Omental fat pad (tissue), 4 donors: ENCODE measurements around the gene XPO5. TPM values are rescaled to one million over a fixed set of nuclear protein-coding genes. Genes with fewer than 3 reads are reported as not detected.
"Not testable (repeated sequence)": the region's sequence is repeated elsewhere in the genome, so short reads cannot be mapped to it uniquely, and the experiment has no call there.

Source experiments
- ATAC-seq: fragments of 150-250 bp; one replicate; pipeline ENCODE4 v1.9.1; 2016; ENCODE audit warnings: mild to moderate bottlenecking, moderate library complexity; ENCODE audit not compliant: low FRiP score
- DNase-seq: peaks from one replicate; pipeline ENCODE4 v3.0.0-alpha.2; 2019; ENCODE audit warnings: low spot score
- CTCF ChIP-seq, 3 donors: fragments of 450-650 bp; IDR thresholded peaks; one replicate each; pipeline ENCODE4 v1.5.1; 2016 to 2017; ENCODE audit warnings: antibody characterized with exemption in 3 of 3, mild to moderate bottlenecking in 3 of 3, moderate library complexity in 2 of 3
- total RNA-seq, 4 donors: library from RNA; depleted of rRNA; stranded (reverse); fragments of >200 nt; gene quantifications; one replicate each; pipeline ENCODE4 v1.1.0, GENCODE V29; 2016

The XPO5 gene
- total RNA-seq, 4 donors from 2014 or later = 16.1 to 138 (median 21.9) TPM

DNA sequence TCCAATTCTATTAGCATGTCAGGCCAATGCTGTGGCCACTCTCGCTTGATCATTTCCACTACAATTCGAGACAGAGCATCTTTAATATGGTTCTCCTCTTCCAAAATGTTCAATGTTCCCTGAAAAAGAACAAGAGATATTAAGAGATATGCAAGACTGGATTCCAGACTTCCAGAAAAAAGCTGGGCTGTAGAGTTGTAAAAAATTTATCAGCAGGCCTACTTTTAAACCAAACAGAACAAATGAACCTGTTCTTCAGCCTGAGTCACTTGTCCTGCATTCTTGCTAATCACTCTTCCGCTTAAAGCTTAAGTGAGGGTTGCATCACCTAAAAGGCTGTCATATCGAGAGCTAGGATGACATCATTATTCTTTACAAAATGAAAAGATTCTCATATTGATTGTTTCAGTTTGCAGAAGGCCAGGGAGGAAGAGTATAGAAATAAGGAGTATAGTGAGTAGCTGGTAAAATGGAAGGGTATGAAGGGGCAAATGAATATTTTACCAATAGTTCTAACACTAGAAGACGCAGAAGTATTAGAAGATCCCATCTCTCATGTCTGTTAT is 4.9 kb downstream of the XPO5 start:
- ATAC-seq (no peak), DNase-seq (no peak)
- no peak for TF ChIP-seq CTCF (IDR thresholded peaks at IDR 0.05)

GRCh38 chr6:43559328-43559727 is 16.5 kb downstream of the XPO5 start:
- no peak for DNase-seq
- ATAC-seq = no peak

DNA sequence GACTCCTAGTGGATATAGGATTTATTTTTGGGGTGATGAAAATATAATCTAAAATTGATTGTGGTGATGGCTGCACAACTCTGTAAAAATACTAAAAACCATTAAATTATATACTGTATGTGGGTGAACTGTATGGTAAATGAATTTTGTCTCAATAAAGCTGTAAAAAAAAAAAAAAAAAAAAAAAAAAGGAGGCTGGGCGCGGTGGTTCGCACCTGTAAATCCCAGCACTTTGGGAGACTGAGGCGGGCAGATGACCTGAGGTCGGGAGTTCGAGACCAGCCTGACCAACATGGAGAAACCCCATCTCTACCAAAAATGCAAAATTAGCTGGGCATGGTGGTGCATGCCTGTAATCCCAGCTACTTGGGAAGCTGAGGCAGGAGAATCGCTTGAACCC is 18.2 kb downstream of the XPO5 start:
- DNase-seq, ATAC-seq: not testable (repeated sequence)

More at GRCh38 chr6:43559328-43559727, 16.5 kb downstream of the XPO5 start:
- TF ChIP-seq CTCF (IDR thresholded peaks at IDR 0.05) = no peak

GRCh38 chr6:43547222-43547621 is 28.6 kb downstream of the XPO5 start:
- DNase-seq (no peak), ATAC-seq (no peak)
- no peak for TF ChIP-seq CTCF (IDR thresholded peaks at IDR 0.05)

GRCh38 chr6:43544461-43544860 is 31.4 kb downstream of the XPO5 start:
- DNase-seq (no peak), ATAC-seq (no peak)
- no peak for TF ChIP-seq CTCF (IDR thresholded peaks at IDR 0.05)

DNA sequence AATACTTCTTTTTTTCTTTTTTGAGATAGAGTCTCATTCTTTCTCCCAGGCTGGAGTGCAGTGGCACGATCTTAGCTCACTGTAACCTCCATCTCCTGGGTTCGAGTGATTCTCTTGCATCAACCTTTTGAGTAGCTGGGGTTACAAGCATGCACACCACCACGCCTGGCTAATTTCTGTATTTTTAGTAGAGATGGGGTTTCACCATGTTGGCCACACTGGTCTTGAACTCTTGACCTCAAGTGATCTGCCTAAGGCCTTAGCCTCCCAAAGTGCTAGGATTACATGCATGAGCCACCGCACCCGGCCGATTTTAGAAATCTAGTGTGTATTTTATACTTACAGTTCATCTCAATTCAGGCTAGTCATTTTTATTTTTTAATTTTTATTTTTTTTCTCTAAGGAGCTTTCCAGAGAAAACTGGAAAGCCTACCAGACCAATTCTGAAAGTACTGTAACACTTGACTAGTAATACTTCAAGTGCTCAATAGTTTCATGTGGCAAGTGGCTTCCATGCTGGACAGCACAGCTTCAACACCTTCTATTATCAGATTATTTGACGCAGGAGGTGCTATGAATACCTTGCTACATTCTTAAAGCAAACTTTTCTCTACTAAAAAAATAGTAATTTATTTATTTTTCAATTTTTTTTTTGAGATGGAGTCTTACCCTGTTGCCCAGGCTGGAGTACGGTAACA is 33.9 kb downstream of the XPO5 start:
- no peak for ATAC-seq
- no peak for TF ChIP-seq CTCF (IDR thresholded peaks at IDR 0.05)
- DNase-seq = no peak

- TF ChIP-seq CTCF (IDR thresholded peaks at IDR 0.05) = no peak
- ATAC-seq = no peak
- DNase-seq = no peak
These were observed 35.3 kb downstream of the XPO5 start for GRCh38 chr6:43540507-43540906.

- ATAC-seq, DNase-seq: not testable (repeated sequence)
These were observed 36.4 kb downstream of the XPO5 start for GRCh38 chr6:43539409-43539808.

- ATAC-seq, DNase-seq: not testable (repeated sequence)
These were observed 36.9 kb downstream of the XPO5 start for GRCh38 chr6:43538986-43539385.
